ENCODE results near the gene TMEM145. TPM values are rescaled to one million over a fixed set of nuclear protein-coding genes. Genes with fewer than 3 reads are reported as not detected.

The TMEM145 gene
- total RNA-seq, 1 donor from 2014 or later, result not detected

DNA sequence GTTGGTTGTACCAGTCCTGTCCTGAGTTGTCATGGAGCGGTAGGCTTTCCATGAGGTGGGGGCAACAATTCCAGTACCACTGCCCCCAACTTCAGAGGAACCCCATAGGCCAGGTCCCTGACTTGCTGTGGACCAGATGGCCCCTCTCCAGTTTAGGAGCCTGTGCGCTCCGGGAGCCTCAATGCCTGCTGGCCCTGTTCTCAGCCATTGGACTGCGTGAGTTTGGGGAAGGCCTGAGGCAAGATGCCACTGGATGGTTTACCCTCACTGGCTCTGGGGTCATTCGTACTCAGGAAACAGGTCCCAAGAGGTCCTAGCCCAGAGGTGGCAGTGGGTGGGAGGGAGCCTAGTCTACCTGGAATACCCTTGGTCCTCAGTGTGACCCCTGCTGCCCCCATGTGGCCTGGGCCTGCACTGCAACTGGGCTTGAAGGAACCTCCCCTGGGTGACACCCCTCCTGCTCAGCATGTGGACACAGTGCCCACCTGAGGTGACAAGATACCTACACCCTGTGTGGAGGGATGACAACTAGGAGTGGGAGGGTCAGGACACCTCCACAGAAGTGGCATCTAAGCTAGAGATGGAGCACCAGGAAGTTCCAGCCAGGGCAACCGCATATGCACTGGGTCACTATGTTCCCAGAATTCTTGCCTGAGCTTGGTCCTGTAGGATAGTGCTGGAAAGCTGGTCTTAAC, 17.1 kb upstream of the TMEM145 start:
- Histone ChIP-seq H2AFZ (ENCODE audit: low read depth, low read length) (no peak overlapping the region), H3K27me3 (ENCODE audit: insufficient read depth, low read length) (no peaks in the 10 kb centered on the region), H3K9ac (ENCODE audit: low read length) (no peak overlapping the region), H3K4me1 (ENCODE audit: insufficient read depth, low read length) (no peaks in the 10 kb centered on the region), H3K79me2 (ENCODE audit: insufficient read depth, low read length) (peaks cover under 1% of the 10 kb centered on the region), H3K4me2 (ENCODE audit: low read length) (no peak overlapping the region), H3K27ac (ENCODE audit: low read depth, low read length) (no peak overlapping the region), H3K36me3 (ENCODE audit: insufficient read depth, low read length) (peaks cover 8% of the 10 kb centered on the region), H3K9me3 (ENCODE audit: insufficient read depth, low read depth, low read length) (no peaks in the 10 kb centered on the region), H4K20me1 (ENCODE audit: insufficient read depth, low read length) (peaks cover 38% of the 10 kb centered on the region), H3K4me3 (ENCODE audit: insufficient read depth, low read depth, low read length) (no peak overlapping the region)
- peak overlapping the region; percentile 47 for H3K27ac Mint-ChIP-seq (ENCODE audit: unreplicated experiment)
- DNase-seq (ENCODE audit: low read depth) (no peak), FAIRE-seq (peak; percentile 20)
- H3K27me3 Mint-ChIP-seq (ENCODE audit: low read depth, unreplicated experiment), result no peaks in the 10 kb centered on the region
- no peaks in the 10 kb centered on the region for H3K4me1 Mint-ChIP-seq (ENCODE audit: low read depth, unreplicated experiment)
- TF ChIP-seq, protein P1, sequence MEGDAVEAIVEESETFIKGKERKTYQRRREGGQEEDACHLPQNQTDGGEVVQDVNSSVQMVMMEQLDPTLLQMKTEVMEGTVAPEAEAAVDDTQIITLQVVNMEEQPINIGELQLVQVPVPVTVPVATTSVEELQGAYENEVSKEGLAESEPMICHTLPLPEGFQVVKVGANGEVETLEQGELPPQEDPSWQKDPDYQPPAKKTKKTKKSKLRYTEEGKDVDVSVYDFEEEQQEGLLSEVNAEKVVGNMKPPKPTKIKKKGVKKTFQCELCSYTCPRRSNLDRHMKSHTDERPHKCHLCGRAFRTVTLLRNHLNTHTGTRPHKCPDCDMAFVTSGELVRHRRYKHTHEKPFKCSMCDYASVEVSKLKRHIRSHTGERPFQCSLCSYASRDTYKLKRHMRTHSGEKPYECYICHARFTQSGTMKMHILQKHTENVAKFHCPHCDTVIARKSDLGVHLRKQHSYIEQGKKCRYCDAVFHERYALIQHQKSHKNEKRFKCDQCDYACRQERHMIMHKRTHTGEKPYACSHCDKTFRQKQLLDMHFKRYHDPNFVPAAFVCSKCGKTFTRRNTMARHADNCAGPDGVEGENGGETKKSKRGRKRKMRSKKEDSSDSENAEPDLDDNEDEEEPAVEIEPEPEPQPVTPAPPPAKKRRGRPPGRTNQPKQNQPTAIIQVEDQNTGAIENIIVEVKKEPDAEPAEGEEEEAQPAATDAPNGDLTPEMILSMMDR (IDR thresholded peaks at IDR 0.05; ENCODE audit: insufficient read depth, low read depth, low read length), result peak; percentile 89
- TF ChIP-seq EZH2 (IDR thresholded peaks at IDR 0.05; ENCODE audit: insufficient read depth, low read length), result no peak
- peaks cover 6% of the 10 kb centered on the region for H3K36me3 Mint-ChIP-seq (ENCODE audit: low read depth, unreplicated experiment)
- H3K4me3 Mint-ChIP-seq (ENCODE audit: unreplicated experiment), result no peak overlapping the region
- no peaks in the 10 kb centered on the region for H3K9me3 Mint-ChIP-seq (ENCODE audit: unreplicated experiment)

- no peaks in the 10 kb centered on the region for H3K27me3 ChIP-seq (ENCODE audit: insufficient read depth, low read length)
- no peak overlapping the region for H3K4me3 ChIP-seq (ENCODE audit: insufficient read depth, low read depth, low read length)
- Mint-ChIP-seq H3K9me3 (ENCODE audit: unreplicated experiment) (no peaks in the 10 kb centered on the region), H3K36me3 (ENCODE audit: low read depth, unreplicated experiment) (peaks cover 6% of the 10 kb centered on the region), H3K4me1 (ENCODE audit: low read depth, unreplicated experiment) (no peaks in the 10 kb centered on the region), H3K27ac (ENCODE audit: unreplicated experiment) (no peak overlapping the region), H3K27me3 (ENCODE audit: low read depth, unreplicated experiment) (no peaks in the 10 kb centered on the region), H3K4me3 (ENCODE audit: unreplicated experiment) (no peak overlapping the region)
- no peak overlapping the region for H3K9ac ChIP-seq (ENCODE audit: low read length)
- DNase-seq (ENCODE audit: low read depth) (no peak), FAIRE-seq (no peak)
- TF ChIP-seq, protein P1 (IDR thresholded peaks at IDR 0.05; ENCODE audit: insufficient read depth, low read depth, low read length), result no peak
- no peak for TF ChIP-seq EZH2 (IDR thresholded peaks at IDR 0.05; ENCODE audit: insufficient read depth, low read length)
- H3K4me2 ChIP-seq (ENCODE audit: low read length), result no peak overlapping the region
- no peak overlapping the region for H3K27ac ChIP-seq (ENCODE audit: low read depth, low read length)
- peaks cover 7% of the 10 kb centered on the region for H3K4me1 ChIP-seq (ENCODE audit: insufficient read depth, low read length)
- H4K20me1 ChIP-seq (ENCODE audit: insufficient read depth, low read length), result peaks cover 27% of the 10 kb centered on the region
- no peaks in the 10 kb centered on the region for H3K9me3 ChIP-seq (ENCODE audit: insufficient read depth, low read depth, low read length)
- no peak overlapping the region for H2AFZ ChIP-seq (ENCODE audit: low read depth, low read length)
- H3K36me3 ChIP-seq (ENCODE audit: insufficient read depth, low read length), result peaks cover 8% of the 10 kb centered on the region
- H3K79me2 ChIP-seq (ENCODE audit: insufficient read depth, low read length), result peaks cover 5% of the 10 kb centered on the region
Observed at GRCh38 chr19:42297039-42297438, 16.1 kb upstream of the TMEM145 start.

- peaks cover 16% of the 10 kb centered on the region for H3K4me1 ChIP-seq (ENCODE audit: insufficient read depth, low read length)
- H3K9me3 ChIP-seq (ENCODE audit: insufficient read depth, low read depth, low read length), result no peaks in the 10 kb centered on the region
- FAIRE-seq (no peak), DNase-seq (ENCODE audit: low read depth) (no peak)
- Mint-ChIP-seq H3K36me3 (ENCODE audit: low read depth, unreplicated experiment) (peaks cover 7% of the 10 kb centered on the region), H3K4me3 (ENCODE audit: unreplicated experiment) (peak within 1 kb of the TSS; percentile 89), H3K4me1 (ENCODE audit: low read depth, unreplicated experiment) (peaks cover 3% of the 10 kb centered on the region), H3K27me3 (ENCODE audit: low read depth, unreplicated experiment) (no peaks in the 10 kb centered on the region), H3K27ac (ENCODE audit: unreplicated experiment) (no peak within 1 kb of the TSS), H3K9me3 (ENCODE audit: unreplicated experiment) (no peaks in the 10 kb centered on the region)
- H3K9ac ChIP-seq (ENCODE audit: low read length), result peak within 1 kb of the TSS; percentile 82
- H3K36me3 ChIP-seq (ENCODE audit: insufficient read depth, low read length), result peaks cover 4% of the 10 kb centered on the region
- peak within 1 kb of the TSS; percentile 95 for H3K4me2 ChIP-seq (ENCODE audit: low read length)
- peaks cover 7% of the 10 kb centered on the region for H3K79me2 ChIP-seq (ENCODE audit: insufficient read depth, low read length)
- peak within 1 kb of the TSS; percentile 57 for H3K27ac ChIP-seq (ENCODE audit: low read depth, low read length)
- H2AFZ ChIP-seq (ENCODE audit: low read depth, low read length), result peak within 1 kb of the TSS; percentile 92
- TF ChIP-seq EZH2 (IDR thresholded peaks at IDR 0.05; ENCODE audit: insufficient read depth, low read length), result no peak
- TF ChIP-seq, protein P1 (IDR thresholded peaks at IDR 0.05; ENCODE audit: insufficient read depth, low read depth, low read length), result no peak
- peak within 1 kb of the TSS; percentile 82 for H3K4me3 ChIP-seq (ENCODE audit: insufficient read depth, low read depth, low read length)
- no peaks in the 10 kb centered on the region for H3K27me3 ChIP-seq (ENCODE audit: insufficient read depth, low read length)
- peaks cover 2% of the 10 kb centered on the region for H4K20me1 ChIP-seq (ENCODE audit: insufficient read depth, low read length)
Observed at GRCh38 chr19:42301646-42302203, 11.4 kb upstream of the TMEM145 start, which contains the start of gene PRR19. PRR19 (plus strand) TSS chr19:42302132; CDS start chr19:42309585, 7,453 bp downstream.
